IMR-90 (cell line): ENCODE results near the gene RPL31. TPM values are rescaled to one million over a fixed set of nuclear protein-coding genes. Genes with fewer than 3 reads are reported as not detected.

Source experiments
- ATAC-seq: fragments of 200-7000 bp; cut with Tn5 transposase; 2 replicates; pipeline ENCODE4 v1.9.1; 2020; ENCODE audit warnings: low read depth, mild to moderate bottlenecking, moderate library complexity
- BruUV-seq: library from RNA; stranded (reverse); fragments of 400-500 nt; replicated peaks from 2 replicates; lab custom pipeline; 2021; lab: Mats Ljungman, UMichigan
- CTCF ChIA-PET: fragments of 300-600 bp; formaldehyde crosslinking; extraction: SDS; loops from one replicate; lab custom pipeline; 2021; ENCODE audit warnings: antibody characterized with exemption; lab: Yijun Ruan, JAX
- POLR2A ChIA-PET: fragments of 300-600 bp; sonication (Branson Sonifier 250); formaldehyde crosslinking; loops from one replicate; lab custom pipeline; 2022; ENCODE audit warnings: antibody characterized with exemption; ENCODE audit not compliant: unreplicated experiment; lab: Charles Lee
- DNase-seq: peaks from one replicate; pipeline ENCODE4 v3.0.0; 2013
- H2AFZ ChIP-seq: replicated peaks from 2 replicates; pipeline ENCODE3; 2013; ENCODE audit warnings: low read length, mild to moderate bottlenecking; ENCODE audit not compliant: poor library complexity
- H2AK5ac ChIP-seq: 2 replicates; pipeline ENCODE4 v1.6.1; 2013; ENCODE audit warnings: low read depth, low read length, inconsistent platforms
- H2AK9ac ChIP-seq: replicated peaks from 2 replicates; pipeline ENCODE3; 2013; ENCODE audit warnings: mild to moderate bottlenecking, low read depth, low read length, moderate library complexity; ENCODE audit not compliant: poor library complexity
- H2BK120ac ChIP-seq: 2 replicates; pipeline ENCODE4 v1.6.1; 2013; ENCODE audit warnings: low read depth, low read length, inconsistent platforms
- H2BK15ac ChIP-seq: 3 replicates; pipeline ENCODE4 v1.6.1; 2013; ENCODE audit warnings: low read depth, low read length, inconsistent platforms
- H2BK20ac ChIP-seq: 2 replicates; pipeline ENCODE4 v1.6.1; 2013; ENCODE audit warnings: low read depth, mild to moderate bottlenecking, inconsistent platforms, low read length, moderate library complexity
- H2BK5ac ChIP-seq: 2 replicates; pipeline ENCODE4 v1.6.1; 2013; ENCODE audit warnings: mild to moderate bottlenecking, low read depth, low read length, inconsistent platforms; ENCODE audit not compliant: poor library complexity, severe bottlenecking
- H3K14ac ChIP-seq: replicated peaks from 2 replicates; pipeline ENCODE4 v1.6.1; 2013; ENCODE audit warnings: low read depth, low read length, inconsistent platforms
- H3K18ac ChIP-seq: 2 replicates; pipeline ENCODE4 v1.6.1; 2013; ENCODE audit warnings: low read depth, low read length, control low read depth
- H3K23ac ChIP-seq: 2 replicates; pipeline ENCODE4 v1.6.1; 2013; ENCODE audit warnings: low read depth, low read length, inconsistent platforms
- H3K27ac ChIP-seq: 2 replicates; pipeline ENCODE4 v1.5.1; 2013; ENCODE audit warnings: mild to moderate bottlenecking, control low read depth, low read length; ENCODE audit not compliant: insufficient read depth
- H3K27me3 ChIP-seq: 2 replicates; pipeline ENCODE4 v1.6.1; 2013; ENCODE audit warnings: low read length; ENCODE audit not compliant: control insufficient read depth, insufficient read depth
- H3K36me3 ChIP-seq: 2 replicates; pipeline ENCODE4 v1.6.1; 2013; ENCODE audit warnings: low read length, mixed read lengths; ENCODE audit not compliant: control insufficient read depth, insufficient read depth
- H3K4ac ChIP-seq: 2 replicates; pipeline ENCODE4 v1.6.1; 2013; ENCODE audit warnings: low read depth, low read length, inconsistent platforms
- H3K4me1 ChIP-seq: 2 replicates; pipeline ENCODE4 v1.6.1; 2013; ENCODE audit warnings: low read length, mixed read lengths; ENCODE audit not compliant: control insufficient read depth, insufficient read depth
- H3K4me2 ChIP-seq: 2 replicates; pipeline ENCODE4 v1.6.1; 2013; ENCODE audit warnings: low read depth, mild to moderate bottlenecking, control low read depth, low read length, moderate library complexity
- H3K4me3 ChIP-seq: 2 replicates; pipeline ENCODE4 v1.5.1; 2013; ENCODE audit warnings: low read depth, mild to moderate bottlenecking, control low read depth, low read length, moderate library complexity; ENCODE audit not compliant: insufficient read depth
- H3K56ac ChIP-seq: 2 replicates; pipeline ENCODE4 v1.6.1; 2013; ENCODE audit warnings: low read length, inconsistent platforms; ENCODE audit not compliant: insufficient read depth; ENCODE audit errors: extremely low read depth
- H3K79me1 ChIP-seq, 2 experiments: 2 replicates each; pipeline ENCODE4 v1.6.1; 2013; ENCODE audit warnings: low read length in 2 of 2, inconsistent platforms in 1 of 2, low read depth in 1 of 2
- H3K9ac ChIP-seq: 2 replicates; pipeline ENCODE4 v1.6.1; 2013; ENCODE audit warnings: low read depth, low read length, control low read depth
- H3K9me1 ChIP-seq: 2 replicates; pipeline ENCODE4 v1.6.1; 2013; ENCODE audit warnings: low read length, inconsistent platforms; ENCODE audit not compliant: insufficient read depth
- H3K9me3 ChIP-seq: 2 replicates; pipeline ENCODE4 v1.6.1; 2013; ENCODE audit warnings: low read length; ENCODE audit not compliant: control insufficient read depth, insufficient read depth
- H4K20me1 ChIP-seq: 2 replicates; pipeline ENCODE4 v1.6.1; 2013; ENCODE audit warnings: low read length, inconsistent platforms; ENCODE audit not compliant: insufficient read depth
- H4K5ac ChIP-seq: 2 replicates; pipeline ENCODE4 v1.6.1; 2013; ENCODE audit warnings: mild to moderate bottlenecking, low read depth, low read length, control low read depth
- H4K8ac ChIP-seq, 2 experiments: 2 replicates each; pipeline ENCODE4 v1.6.1; 2013; ENCODE audit warnings: low read depth in 2 of 2, low read length in 2 of 2, control low read depth in 1 of 2, inconsistent platforms in 1 of 2
- H4K91ac ChIP-seq: 2 replicates; pipeline ENCODE4 v1.6.1; 2013; ENCODE audit warnings: low read depth, low read length, inconsistent platforms; ENCODE audit not compliant: insufficient read depth
- BHLHE40 ChIP-seq: fragments of 150-350 bp; IDR thresholded peaks from 2 replicates; pipeline ENCODE4 v1.6.1; 2016; ENCODE audit warnings: mild to moderate bottlenecking, low read depth, low read length
- CEBPB ChIP-seq: IDR thresholded peaks from 2 replicates; pipeline ENCODE4 v1.6.1; 2012; ENCODE audit warnings: low read depth, low read length, improper control_type of control experiment
- CHD1 ChIP-seq: IDR thresholded peaks from 2 replicates; pipeline ENCODE4 v1.6.1; 2012; ENCODE audit warnings: low read depth, low read length, improper control_type of control experiment
- FOS ChIP-seq: fragments of 150-350 bp; IDR thresholded peaks from 2 replicates; pipeline ENCODE4 v1.6.1; 2016; ENCODE audit warnings: low read depth, low read length
- MAFK ChIP-seq: IDR thresholded peaks from 2 replicates; pipeline ENCODE4 v1.6.1; 2012; ENCODE audit warnings: low read depth, low read length, improper control_type of control experiment
- MAZ ChIP-seq: IDR thresholded peaks from 2 replicates; pipeline ENCODE4 v1.6.1; 2012; ENCODE audit warnings: low read depth, mild to moderate bottlenecking, low read length, improper control_type of control experiment, moderate library complexity, borderline replicate concordance
- NFE2L2 ChIP-seq: fragments of 150-350 bp; IDR thresholded peaks from 2 replicates; pipeline ENCODE4 v1.6.1; 2016; ENCODE audit warnings: low read depth, mild to moderate bottlenecking, low read length
- POLR2A ChIP-seq: IDR thresholded peaks from 2 replicates; pipeline ENCODE4 v1.6.1; 2012; ENCODE audit warnings: mild to moderate bottlenecking, low read depth, low read length
- RAD21 ChIP-seq: IDR thresholded peaks from 2 replicates; pipeline ENCODE4 v1.6.1; 2012; ENCODE audit warnings: low read length, improper control_type of control experiment
- RCOR1 ChIP-seq: IDR thresholded peaks from 2 replicates; pipeline ENCODE4 v1.6.1; 2012; ENCODE audit warnings: mild to moderate bottlenecking, low read length, improper control_type of control experiment; ENCODE audit not compliant: insufficient replicate concordance
- SMC3 ChIP-seq: fragments of 150-350 bp; IDR thresholded peaks from 2 replicates; pipeline ENCODE4 v1.6.1; 2016; ENCODE audit warnings: low read depth, mild to moderate bottlenecking, antibody characterized with exemption, low read length, moderate library complexity
- WGBS, 2 experiments: methylation state at CpG; one replicate each; pipeline versions ENCODE4 v1.1.5 to v1.1.7; 2013; ENCODE audit warnings: missing lambda C conversion rate in 2 of 2; ENCODE audit not compliant: insufficient read length in 1 of 2; ENCODE audit errors: extremely low coverage in 2 of 2; 5-methylcytosine and 5-hydroxymethylcytosine counted together
- dilution Hi-C: fragments of 300-500 bp; cut with HindIII; formaldehyde crosslinking; loops from one replicate; pipeline ENCODE4 v1.14.3; 2018; ENCODE audit warnings: low sequenced_read_pairs; ENCODE audit not compliant: unreplicated experiment
- in situ Hi-C: fragments of 300-500 bp; cut with MboI; formaldehyde crosslinking; loops from 3 replicates; pipeline ENCODE4 v1.14.3; 2019; ENCODE audit warnings: low sequenced_read_pairs, inconsistent platforms, mixed read lengths
- intact Hi-C: fragments of 100-400 bp; cut with micrococcal nuclease; formaldehyde crosslinking; loops from 2 replicates; pipeline ENCODE4 v1.10.0; 2022
- polyA plus RNA-seq, 3 experiments: library from polyadenylated mRNA; depleted of rRNA; stranded (reverse); fragments of >200 nt; gene quantifications; 2 replicates each; pipeline ENCODE4 v1.2.3, GENCODE V29; 2012; ENCODE audit warnings: low replicate concordance in 1 of 3
- total RNA-seq: library from RNA; depleted of rRNA; stranded (reverse); fragments of >200 nt; gene quantifications from 2 replicates; pipeline ENCODE4 v1.2.3, GENCODE V29; 2012
- TF ChIP-seq, protein P1 (sequence below): conservative IDR thresholded peaks from 2 replicates; pipeline ENCODE4 v1.5.1; 2012; ENCODE audit warnings: mild to moderate bottlenecking, low read depth, low read length, improper control_type of control experiment
- TF ChIP-seq, protein P2 (sequence below): fragments of 150-350 bp; IDR thresholded peaks from 2 replicates; pipeline ENCODE4 v1.6.1; 2016; ENCODE audit warnings: low read depth, mild to moderate bottlenecking, low read length, moderate library complexity, borderline replicate concordance
- TF ChIP-seq, protein P3 (sequence below): fragments of 150-350 bp; IDR thresholded peaks from 2 replicates; pipeline ENCODE4 v1.6.1; 2017; ENCODE audit warnings: mild to moderate bottlenecking, antibody characterized with exemption, low read length, low read depth

RPL31 gene
- total and polyA plus RNA-seq, 2 of the 4 experiments (the other 2 are of a cell fraction), result 358 to 2,908 TPM

DNA sequence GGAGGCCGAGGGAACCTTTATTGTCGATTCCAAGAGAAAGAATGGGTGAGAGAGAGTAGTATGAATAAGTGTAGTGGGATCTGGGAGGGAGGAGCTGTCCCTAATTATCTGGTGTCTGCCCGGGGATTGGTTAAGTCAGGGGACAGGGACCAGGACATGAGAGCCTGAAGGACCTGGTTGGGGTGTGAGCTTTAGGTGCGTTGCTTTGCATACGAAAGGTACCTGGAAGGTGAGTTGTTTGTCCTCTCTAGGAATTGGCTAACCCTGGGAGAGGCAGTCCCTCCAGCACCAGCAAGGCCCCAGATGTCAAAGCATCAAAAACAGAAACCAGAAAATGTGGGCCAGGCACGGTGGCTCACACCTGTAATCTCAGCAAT is 48.1 kb upstream of the RPL31 start:
- ATAC-seq (no peak), DNase-seq (no peak)
- POLR2A ChIA-PET, result no interaction called here
- no peak overlapping the region for H4K91ac ChIP-seq
- no peak overlapping the region for H3K4me3 ChIP-seq
- H3K18ac ChIP-seq, result no peak overlapping the region
- no peak overlapping the region for H2AK5ac ChIP-seq
- H2BK120ac ChIP-seq, result no peak overlapping the region
- TF ChIP-seq SMC3, result no peak
- TF ChIP-seq, protein P1, sequence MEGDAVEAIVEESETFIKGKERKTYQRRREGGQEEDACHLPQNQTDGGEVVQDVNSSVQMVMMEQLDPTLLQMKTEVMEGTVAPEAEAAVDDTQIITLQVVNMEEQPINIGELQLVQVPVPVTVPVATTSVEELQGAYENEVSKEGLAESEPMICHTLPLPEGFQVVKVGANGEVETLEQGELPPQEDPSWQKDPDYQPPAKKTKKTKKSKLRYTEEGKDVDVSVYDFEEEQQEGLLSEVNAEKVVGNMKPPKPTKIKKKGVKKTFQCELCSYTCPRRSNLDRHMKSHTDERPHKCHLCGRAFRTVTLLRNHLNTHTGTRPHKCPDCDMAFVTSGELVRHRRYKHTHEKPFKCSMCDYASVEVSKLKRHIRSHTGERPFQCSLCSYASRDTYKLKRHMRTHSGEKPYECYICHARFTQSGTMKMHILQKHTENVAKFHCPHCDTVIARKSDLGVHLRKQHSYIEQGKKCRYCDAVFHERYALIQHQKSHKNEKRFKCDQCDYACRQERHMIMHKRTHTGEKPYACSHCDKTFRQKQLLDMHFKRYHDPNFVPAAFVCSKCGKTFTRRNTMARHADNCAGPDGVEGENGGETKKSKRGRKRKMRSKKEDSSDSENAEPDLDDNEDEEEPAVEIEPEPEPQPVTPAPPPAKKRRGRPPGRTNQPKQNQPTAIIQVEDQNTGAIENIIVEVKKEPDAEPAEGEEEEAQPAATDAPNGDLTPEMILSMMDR, result no peak
- TF ChIP-seq, protein P2, sequence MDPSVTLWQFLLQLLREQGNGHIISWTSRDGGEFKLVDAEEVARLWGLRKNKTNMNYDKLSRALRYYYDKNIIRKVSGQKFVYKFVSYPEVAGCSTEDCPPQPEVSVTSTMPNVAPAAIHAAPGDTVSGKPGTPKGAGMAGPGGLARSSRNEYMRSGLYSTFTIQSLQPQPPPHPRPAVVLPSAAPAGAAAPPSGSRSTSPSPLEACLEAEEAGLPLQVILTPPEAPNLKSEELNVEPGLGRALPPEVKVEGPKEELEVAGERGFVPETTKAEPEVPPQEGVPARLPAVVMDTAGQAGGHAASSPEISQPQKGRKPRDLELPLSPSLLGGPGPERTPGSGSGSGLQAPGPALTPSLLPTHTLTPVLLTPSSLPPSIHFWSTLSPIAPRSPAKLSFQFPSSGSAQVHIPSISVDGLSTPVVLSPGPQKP, result no peak
- no peak for TF ChIP-seq CHD1
- TF ChIP-seq BHLHE40, result no peak
- TF ChIP-seq, protein P3, sequence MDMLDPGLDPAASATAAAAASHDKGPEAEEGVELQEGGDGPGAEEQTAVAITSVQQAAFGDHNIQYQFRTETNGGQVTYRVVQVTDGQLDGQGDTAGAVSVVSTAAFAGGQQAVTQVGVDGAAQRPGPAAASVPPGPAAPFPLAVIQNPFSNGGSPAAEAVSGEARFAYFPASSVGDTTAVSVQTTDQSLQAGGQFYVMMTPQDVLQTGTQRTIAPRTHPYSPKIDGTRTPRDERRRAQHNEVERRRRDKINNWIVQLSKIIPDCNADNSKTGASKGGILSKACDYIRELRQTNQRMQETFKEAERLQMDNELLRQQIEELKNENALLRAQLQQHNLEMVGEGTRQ, result no peak
- TF ChIP-seq POLR2A, result no peak
- TF ChIP-seq MAZ, result no peak
- TF ChIP-seq MAFK, result no peak
- no peak for TF ChIP-seq CEBPB
- no peak for TF ChIP-seq RCOR1
- no peak for TF ChIP-seq NFE2L2
- no peak for TF ChIP-seq FOS
- no peak for TF ChIP-seq RAD21
- H3K4me1 ChIP-seq, result peaks cover 6% of the 10 kb centered on the region
- dilution Hi-C loops, result no loop called here
- H3K9me1 ChIP-seq, result peaks cover 11% of the 10 kb centered on the region; the same call in 1 of the 2 replicates
- H2BK20ac ChIP-seq, result no peak overlapping the region
- H2AFZ ChIP-seq, result no peak overlapping the region
- H3K4me2 ChIP-seq, result no peak overlapping the region
- H4K20me1 ChIP-seq, result no peaks in the 10 kb centered on the region
- H2BK15ac ChIP-seq, result no peak overlapping the region
- no peak overlapping the region for H3K27ac ChIP-seq
- no peak overlapping the region for H2BK5ac ChIP-seq
- H3K27me3 ChIP-seq, result no peaks in the 10 kb centered on the region
- BruUV-seq, result no TSS peak
- intact Hi-C loops, result no loop called here
- H3K36me3 ChIP-seq, result peaks cover 4% of the 10 kb centered on the region
- H2AK9ac ChIP-seq, result no peak overlapping the region
- WGBS, 2 experiments, result 93% methylated on average over 3 of the region's 6 CpGs; no CpG with 5 or more reads in 1 of the 2 experiments
- in situ Hi-C loops, result no loop called here
- CTCF ChIA-PET, result no interaction called here
- no peak overlapping the region for H3K56ac ChIP-seq
- no peaks in the 10 kb centered on the region; a peak in 1 of 4 replicates for H3K79me1 ChIP-seq
- no peaks in the 10 kb centered on the region for H3K9me3 ChIP-seq
- H3K23ac ChIP-seq, result no peak overlapping the region
- H4K5ac ChIP-seq, result no peak overlapping the region
- no peak overlapping the region for H4K8ac ChIP-seq
- H3K4ac ChIP-seq, result no peak overlapping the region
- no peak overlapping the region for H3K14ac ChIP-seq
- no peak overlapping the region for H3K9ac ChIP-seq
